H9 (cell line): ENCODE data around the gene PEMT. TPM values are rescaled to one million over a fixed set of nuclear protein-coding genes. Genes with fewer than 3 reads are reported as not detected.

Experiments
- DNase-seq: peaks from one replicate; pipeline ENCODE4 v3.0.0-alpha.2; 2017
- H2AFZ ChIP-seq: one replicate; pipeline ENCODE4 v1.6.1; 2013; ENCODE audit warnings: mild to moderate bottlenecking, low read length, control low read depth, moderate library complexity
- H2AK5ac ChIP-seq: 2 replicates; pipeline ENCODE4 v1.6.1; 2013; ENCODE audit warnings: low read length, control low read depth, mixed read lengths; ENCODE audit not compliant: insufficient read length
- H2BK120ac ChIP-seq: one replicate; pipeline ENCODE4 v1.6.1; 2013; ENCODE audit warnings: low read depth, mild to moderate bottlenecking, low read length, control low read depth, inconsistent platforms; ENCODE audit not compliant: poor library complexity, severe bottlenecking
- H2BK12ac ChIP-seq: 2 replicates; pipeline ENCODE4 v1.6.1; 2013; ENCODE audit warnings: low read length, control low read depth, mixed read lengths, low read depth; ENCODE audit not compliant: insufficient read length
- H2BK15ac ChIP-seq: 2 replicates; pipeline ENCODE4 v1.6.1; 2013; ENCODE audit warnings: low read depth, low read length, control low read depth
- H2BK20ac ChIP-seq: one replicate; pipeline ENCODE4 v1.6.1; 2013; ENCODE audit warnings: low read depth, mild to moderate bottlenecking, low read length, control low read depth, inconsistent platforms; ENCODE audit not compliant: poor library complexity, severe bottlenecking
- H2BK5ac ChIP-seq: 2 replicates; pipeline ENCODE4 v1.6.1; 2013; ENCODE audit warnings: low read length, control low read depth, mixed read lengths; ENCODE audit not compliant: insufficient read length
- H3K14ac ChIP-seq: 2 replicates; pipeline ENCODE4 v1.6.1; 2013; ENCODE audit warnings: low read length, control low read depth; ENCODE audit not compliant: insufficient read depth
- H3K18ac ChIP-seq: 2 replicates; pipeline ENCODE4 v1.6.1; 2013; ENCODE audit warnings: low read depth, mild to moderate bottlenecking, mixed read lengths, low read length, control low read depth; ENCODE audit not compliant: insufficient read length
- H3K23ac ChIP-seq: 2 replicates; pipeline ENCODE4 v1.6.1; 2013; ENCODE audit warnings: low read length, control low read depth, mixed read lengths, low read depth; ENCODE audit not compliant: insufficient read length
- H3K23me2 ChIP-seq: 2 replicates; pipeline ENCODE4 v1.6.1; 2013; ENCODE audit warnings: low read depth, mild to moderate bottlenecking, mixed read lengths, low read length, control low read depth; ENCODE audit not compliant: insufficient read length, poor library complexity, severe bottlenecking
- H3K27ac ChIP-seq: 2 replicates; pipeline ENCODE4 v1.5.1; 2013; ENCODE audit warnings: low read length, control low read depth, mixed read lengths, low read depth; ENCODE audit not compliant: insufficient read length
- H3K27me3 ChIP-seq: 2 replicates; pipeline ENCODE4 v1.6.1; 2013; ENCODE audit warnings: low read length, control low read depth, inconsistent platforms; ENCODE audit not compliant: insufficient read depth
- H3K4ac ChIP-seq: 2 replicates; pipeline ENCODE4 v1.6.1; 2013; ENCODE audit warnings: low read depth, mild to moderate bottlenecking, control low read depth, inconsistent platforms, low read length, moderate library complexity
- H3K4me1 ChIP-seq: 2 replicates; pipeline ENCODE4 v1.6.1; 2013; ENCODE audit warnings: low read length, control low read depth, inconsistent platforms; ENCODE audit not compliant: insufficient read depth
- H3K4me2 ChIP-seq: 2 replicates; pipeline ENCODE4 v1.6.1; 2013; ENCODE audit warnings: low read length, control low read depth, mixed read lengths; ENCODE audit not compliant: insufficient read length, insufficient read depth
- H3K56ac ChIP-seq: 2 replicates; pipeline ENCODE4 v1.6.1; 2013; ENCODE audit warnings: low read depth, mild to moderate bottlenecking, mixed read lengths, low read length, control low read depth; ENCODE audit not compliant: insufficient read length
- H3K79me1 ChIP-seq: 2 replicates; pipeline ENCODE4 v1.6.1; 2013; ENCODE audit warnings: low read depth, mild to moderate bottlenecking, moderate library complexity, low read length, control low read depth, inconsistent platforms; ENCODE audit not compliant: insufficient read depth, poor library complexity, severe bottlenecking
- H3K79me2 ChIP-seq: 2 replicates; pipeline ENCODE4 v1.6.1; 2013; ENCODE audit warnings: low read length, control low read depth, inconsistent platforms; ENCODE audit not compliant: insufficient read depth
- H3K9ac ChIP-seq: 2 replicates; pipeline ENCODE4 v1.6.1; 2013; ENCODE audit warnings: low read length, control low read depth, mixed read lengths; ENCODE audit not compliant: insufficient read length; ENCODE audit errors: extremely low read depth
- H3K9me3 ChIP-seq: one replicate; pipeline ENCODE4 v1.6.1; 2013; ENCODE audit warnings: low read depth, low read length, inconsistent platforms; ENCODE audit not compliant: control insufficient read depth
- H3T11ph ChIP-seq: one replicate; pipeline ENCODE4 v1.6.1; 2013; ENCODE audit warnings: mild to moderate bottlenecking, low read length, control low read depth, inconsistent platforms
- H4K20me1 ChIP-seq: one replicate; pipeline ENCODE4 v1.6.1; 2013; ENCODE audit not compliant: control insufficient read depth, insufficient read length, insufficient read depth
- H4K5ac ChIP-seq: 2 replicates; pipeline ENCODE4 v1.6.1; 2013; ENCODE audit warnings: low read depth, mild to moderate bottlenecking, mixed read lengths, low read length, control low read depth; ENCODE audit not compliant: insufficient read length
- H4K8ac ChIP-seq: replicated peaks from 2 replicates; pipeline ENCODE4 v1.6.1; 2013; ENCODE audit warnings: low read length, control low read depth, mixed read lengths, low read depth; ENCODE audit not compliant: insufficient read length
- H4K91ac ChIP-seq: 2 replicates; pipeline ENCODE4 v1.6.1; 2013; ENCODE audit warnings: low read depth, mild to moderate bottlenecking, moderate library complexity, mixed read lengths, low read length, control low read depth; ENCODE audit not compliant: insufficient read length
- H3K27ac Mint-ChIP-seq, 3 experiments: 2 replicates in 2 of 3; 3 replicates in 1 of 3; pipeline ENCODE4 v1.8.0; 2020 to 2021; ENCODE audit warnings: mixed read lengths in 3 of 3, mild to moderate bottlenecking in 1 of 3, moderate library complexity in 1 of 3
- H3K27me3 Mint-ChIP-seq: 2 replicates; pipeline ENCODE4 v1.8.0; 2021; ENCODE audit warnings: low read depth, mild to moderate bottlenecking, moderate library complexity, mixed read lengths
- H3K36me3 Mint-ChIP-seq, 3 experiments: 2 replicates in 2 of 3; 3 replicates in 1 of 3; pipeline ENCODE4 v1.8.0; 2020 to 2021; ENCODE audit warnings: low read depth in 3 of 3, mixed read lengths in 3 of 3; ENCODE audit not compliant: insufficient read depth in 1 of 3
- H3K4me1 Mint-ChIP-seq, 2 experiments: 2 replicates each; pipeline ENCODE4 v1.8.0; 2020; ENCODE audit warnings: mixed read lengths in 2 of 2
- H3K4me3 Mint-ChIP-seq, 2 experiments: 2 replicates in 1 of 2; 3 replicates in 1 of 2; pipeline ENCODE4 v1.8.0; 2020 to 2021; ENCODE audit warnings: mild to moderate bottlenecking in 2 of 2, mixed read lengths in 2 of 2, moderate library complexity in 1 of 2
- H3K9me3 Mint-ChIP-seq, 2 experiments: 2 replicates in 1 of 2; 3 replicates in 1 of 2; pipeline ENCODE4 v1.8.0; 2020; ENCODE audit warnings: mild to moderate bottlenecking in 2 of 2, mixed read lengths in 2 of 2, moderate library complexity in 1 of 2
- WGBS: extraction: QIAGEN DNeasy Blood & Tissue Kit; methylation state at CpG from one replicate; pipeline ENCODE4 v1.1.7; 2013; ENCODE audit warnings: missing lambda C conversion rate, low lambda C conversion rate, mixed read lengths; ENCODE audit not compliant: insufficient read length; ENCODE audit errors: extremely low coverage; 5-methylcytosine and 5-hydroxymethylcytosine counted together
- total RNA-seq: library from RNA; stranded (reverse); gene quantifications from 2 replicates; pipeline ENCODE4 v1.2.1, GENCODE V29; 2021
- TF ChIP-seq, protein P1 (sequence below): fragments of 200-600 bp; sonication (generic); conservative IDR thresholded peaks from 3 replicates; pipeline ENCODE4 v1.8.0; 2021; ENCODE audit warnings: antibody characterized with exemption, mild to moderate bottlenecking

Gene PEMT
- total RNA-seq, 1 experiment from 2014 or later: 63.2 TPM

DNA sequence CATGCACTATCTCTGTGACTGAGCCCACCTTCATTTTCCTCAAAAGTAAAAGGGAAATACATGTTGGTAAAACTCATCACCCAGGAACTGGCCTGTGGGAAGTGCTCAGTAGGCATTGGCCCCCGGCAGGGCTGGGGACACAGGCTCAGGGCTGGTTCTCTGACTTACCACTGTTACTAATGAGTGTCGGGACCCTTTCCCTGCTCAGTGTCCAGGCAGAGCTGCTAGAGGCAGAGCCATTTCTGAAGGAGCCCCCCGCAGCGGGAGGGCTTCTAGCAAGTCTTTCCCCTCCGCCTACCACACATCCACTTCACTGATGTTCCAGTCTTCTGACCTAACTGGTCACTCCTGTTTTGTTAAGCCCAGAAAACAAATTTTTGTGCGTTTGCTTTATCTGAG is 1.7 kb upstream of the PEMT start:
- H3K9ac ChIP-seq: no peak overlapping the region
- no peak overlapping the region for H3T11ph ChIP-seq
- no CpG with 5 or more reads among the region's 6 CpGs for WGBS

More for the DNA sequence above, 1.7 kb upstream of the PEMT start:
- H3K79me2 ChIP-seq: no peaks in the 10 kb centered on the region; the same call in 1 of the 2 replicates
- Mint-ChIP-seq H3K4me3 (peak overlapping the region; percentile 82 to 94; a peak in 4 of 5 replicates), H3K27me3 (no peaks in the 10 kb centered on the region), H3K9me3 (no peaks in the 10 kb centered on the region), H3K27ac (peak overlapping the region in 2 of 3 experiments; percentile 34 to 65; a peak in 2 of 7 replicates), H3K36me3 (no peaks in the 10 kb centered on the region), H3K4me1 (peaks cover 15 to 20% of the 10 kb centered on the region in 2 experiments)
- H2BK12ac ChIP-seq: no peak overlapping the region
- no peak for DNase-seq
- no peak overlapping the region for H3K4ac ChIP-seq
- H3K23me2 ChIP-seq: peaks cover 6% of the 10 kb centered on the region
- H3K9me3 ChIP-seq: no peaks in the 10 kb centered on the region
- H4K20me1 ChIP-seq: no peaks in the 10 kb centered on the region
- H3K23ac ChIP-seq: no peak overlapping the region
- H4K8ac ChIP-seq: no peak overlapping the region
- TF ChIP-seq, protein P1, sequence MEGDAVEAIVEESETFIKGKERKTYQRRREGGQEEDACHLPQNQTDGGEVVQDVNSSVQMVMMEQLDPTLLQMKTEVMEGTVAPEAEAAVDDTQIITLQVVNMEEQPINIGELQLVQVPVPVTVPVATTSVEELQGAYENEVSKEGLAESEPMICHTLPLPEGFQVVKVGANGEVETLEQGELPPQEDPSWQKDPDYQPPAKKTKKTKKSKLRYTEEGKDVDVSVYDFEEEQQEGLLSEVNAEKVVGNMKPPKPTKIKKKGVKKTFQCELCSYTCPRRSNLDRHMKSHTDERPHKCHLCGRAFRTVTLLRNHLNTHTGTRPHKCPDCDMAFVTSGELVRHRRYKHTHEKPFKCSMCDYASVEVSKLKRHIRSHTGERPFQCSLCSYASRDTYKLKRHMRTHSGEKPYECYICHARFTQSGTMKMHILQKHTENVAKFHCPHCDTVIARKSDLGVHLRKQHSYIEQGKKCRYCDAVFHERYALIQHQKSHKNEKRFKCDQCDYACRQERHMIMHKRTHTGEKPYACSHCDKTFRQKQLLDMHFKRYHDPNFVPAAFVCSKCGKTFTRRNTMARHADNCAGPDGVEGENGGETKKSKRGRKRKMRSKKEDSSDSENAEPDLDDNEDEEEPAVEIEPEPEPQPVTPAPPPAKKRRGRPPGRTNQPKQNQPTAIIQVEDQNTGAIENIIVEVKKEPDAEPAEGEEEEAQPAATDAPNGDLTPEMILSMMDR: no peak
- no peak overlapping the region for H2BK120ac ChIP-seq
- no peaks in the 10 kb centered on the region for H3K79me1 ChIP-seq
- H3K27ac ChIP-seq: no peak overlapping the region
- H3K18ac ChIP-seq: no peak overlapping the region
- no peak overlapping the region for H3K56ac ChIP-seq
- no peak overlapping the region for H2AK5ac ChIP-seq
- no peak overlapping the region for H2BK20ac ChIP-seq
- peaks cover 5% of the 10 kb centered on the region; the same call in 1 of the 2 replicates for H3K4me1 ChIP-seq
- no peak overlapping the region for H2BK15ac ChIP-seq
- H3K27me3 ChIP-seq: no peaks in the 10 kb centered on the region
- no peak overlapping the region for H2BK5ac ChIP-seq
- H3K4me2 ChIP-seq: peak overlapping the region; percentile 85
- H4K91ac ChIP-seq: no peak overlapping the region
- no peak overlapping the region for H2AFZ ChIP-seq
- H3K14ac ChIP-seq: no peak overlapping the region
- H4K5ac ChIP-seq: no peak overlapping the region
